ENCODE results near the gene ORM1.

Gene ORM1

GRCh38 chr9:114316605-114317230 lies 6.2 kb upstream of the ORM1 start:
- Histone ChIP-seq H3K27me3 (ENCODE audit: insufficient read depth, low read length, poor library complexity, severe bottlenecking) (no peaks in the 10 kb centered on the region), H3K9me2 (replicated peaks; ENCODE audit: low read depth, low read length) (no peaks in the 10 kb centered on the region), H2AFZ (ENCODE audit: low read length) (no peak overlapping the region), H3K9ac (ENCODE audit: low read depth, low read length, poor library complexity, severe bottlenecking) (no peak overlapping the region), H3K4me3 (ENCODE audit: low read length, poor library complexity, severe bottlenecking) (no peak overlapping the region), H3K9me3 (ENCODE audit: insufficient read depth, low read depth, low read length) (no peaks in the 10 kb centered on the region), H4K20me1 (ENCODE audit: insufficient read depth, low read length, poor library complexity, severe bottlenecking) (no peaks in the 10 kb centered on the region), H3K4me2 (ENCODE audit: low read depth, low read length, poor library complexity, severe bottlenecking) (no peak overlapping the region), H3K79me2 (ENCODE audit: insufficient read depth, low read length) (no peaks in the 10 kb centered on the region), H3K4me1 (ENCODE audit: insufficient read depth, low read length, poor library complexity, severe bottlenecking) (no peaks in the 10 kb centered on the region), H3F3A (ENCODE audit: low read depth) (no peaks in the 10 kb centered on the region), H3K36me3 (ENCODE audit: insufficient read depth, low read length) (no peaks in the 10 kb centered on the region)
- TF ChIP-seq EZH2phosphoT487 (IDR thresholded peaks at IDR 0.05; ENCODE audit: borderline replicate concordance): no peak

DNA sequence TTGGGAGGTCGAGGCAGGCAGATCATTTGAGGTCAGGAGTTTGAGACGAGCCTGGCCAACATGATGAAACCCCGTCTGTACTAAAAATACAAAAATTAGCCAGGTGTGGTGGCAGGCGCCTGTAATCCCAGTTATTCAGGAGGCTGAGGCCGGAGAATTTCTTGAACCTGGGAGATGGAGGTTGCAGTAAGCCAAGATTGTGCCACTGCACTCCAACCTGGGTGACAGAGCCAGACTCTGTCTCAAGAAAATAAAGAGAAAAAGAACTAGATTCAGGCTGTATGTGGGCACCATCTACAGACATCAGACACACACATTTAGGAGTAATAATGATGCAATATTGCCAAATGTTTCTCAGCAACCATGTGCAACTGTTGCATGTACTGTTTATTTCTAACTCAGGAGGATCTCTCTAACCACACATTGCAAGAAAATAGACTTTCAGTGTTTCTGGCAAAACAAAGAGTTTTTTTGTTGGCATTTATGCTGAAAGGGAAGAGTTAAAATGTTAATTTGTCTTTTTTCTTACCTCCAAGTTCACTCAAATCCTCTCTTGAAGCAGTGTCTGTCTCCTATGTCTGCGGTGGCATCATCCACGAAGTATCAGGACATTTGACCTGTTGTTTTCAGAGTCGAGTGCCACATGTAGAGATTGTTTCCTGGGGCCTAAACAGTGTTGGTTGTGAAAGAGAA lies 5.1 kb upstream of the ORM1 start:
- no peaks in the 10 kb centered on the region for H3K9me3 ChIP-seq (ENCODE audit: insufficient read depth, low read depth, low read length)
- H3K9ac ChIP-seq (ENCODE audit: low read depth, low read length, poor library complexity, severe bottlenecking): no peak overlapping the region
- H3K4me1 ChIP-seq (ENCODE audit: insufficient read depth, low read length, poor library complexity, severe bottlenecking): no peaks in the 10 kb centered on the region
- H3K4me2 ChIP-seq (ENCODE audit: low read depth, low read length, poor library complexity, severe bottlenecking): no peak overlapping the region
- no peak overlapping the region for H2AFZ ChIP-seq (ENCODE audit: low read length)
- no peaks in the 10 kb centered on the region for H3K79me2 ChIP-seq (ENCODE audit: insufficient read depth, low read length)
- H3K36me3 ChIP-seq (ENCODE audit: insufficient read depth, low read length): no peaks in the 10 kb centered on the region
- TF ChIP-seq CTCF (conservative IDR thresholded peaks at IDR 0.05; ENCODE audit: low read length): no peak
- no peak for TF ChIP-seq EZH2phosphoT487 (IDR thresholded peaks at IDR 0.05; ENCODE audit: borderline replicate concordance)
- no peak overlapping the region for H3K4me3 ChIP-seq (ENCODE audit: low read length, poor library complexity, severe bottlenecking)
- H3K9me2 ChIP-seq (replicated peaks; ENCODE audit: low read depth, low read length): no peaks in the 10 kb centered on the region
- H3K27me3 ChIP-seq (ENCODE audit: insufficient read depth, low read length, poor library complexity, severe bottlenecking): no peaks in the 10 kb centered on the region
- H3F3A ChIP-seq (ENCODE audit: low read depth): no peaks in the 10 kb centered on the region
- no peaks in the 10 kb centered on the region for H4K20me1 ChIP-seq (ENCODE audit: insufficient read depth, low read length, poor library complexity, severe bottlenecking)

DNA sequence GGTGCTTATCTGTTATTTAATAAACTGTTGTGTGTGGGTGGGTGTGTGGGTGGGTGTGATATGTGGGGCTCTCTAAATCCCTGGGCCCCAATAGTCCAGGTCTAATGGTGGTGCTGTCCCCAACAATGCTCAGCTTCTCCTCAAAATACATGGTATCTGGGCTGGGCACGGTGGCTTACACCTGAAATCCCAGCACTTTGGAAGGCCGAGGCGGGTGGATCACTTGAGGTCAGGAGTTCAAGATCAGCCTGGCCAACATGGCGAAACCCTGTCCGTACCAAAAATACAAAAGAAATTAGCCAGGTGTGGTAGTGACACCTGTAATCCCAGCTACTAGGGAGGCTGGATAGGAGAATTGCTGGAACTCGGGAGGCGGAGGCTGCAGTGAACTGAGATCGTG lies 4.5 kb upstream of the ORM1 start:
- no peak overlapping the region for H3K4me2 ChIP-seq (ENCODE audit: low read depth, low read length, poor library complexity, severe bottlenecking)
- no peak overlapping the region for H3K9ac ChIP-seq (ENCODE audit: low read depth, low read length, poor library complexity, severe bottlenecking)
- no peaks in the 10 kb centered on the region for H3K4me1 ChIP-seq (ENCODE audit: insufficient read depth, low read length, poor library complexity, severe bottlenecking)
- no peaks in the 10 kb centered on the region for H3K79me2 ChIP-seq (ENCODE audit: insufficient read depth, low read length)
- no peaks in the 10 kb centered on the region for H3K9me3 ChIP-seq (ENCODE audit: insufficient read depth, low read depth, low read length)
- TF ChIP-seq EZH2phosphoT487 (IDR thresholded peaks at IDR 0.05; ENCODE audit: borderline replicate concordance) (no peak), CTCF (conservative IDR thresholded peaks at IDR 0.05; ENCODE audit: low read length) (no peak)
- H3K4me3 ChIP-seq (ENCODE audit: low read length, poor library complexity, severe bottlenecking): no peak overlapping the region
- no peaks in the 10 kb centered on the region for H3K36me3 ChIP-seq (ENCODE audit: insufficient read depth, low read length)
- no peak overlapping the region for H2AFZ ChIP-seq (ENCODE audit: low read length)
- no peaks in the 10 kb centered on the region for H3F3A ChIP-seq (ENCODE audit: low read depth)
- no peaks in the 10 kb centered on the region for H3K9me2 ChIP-seq (replicated peaks; ENCODE audit: low read depth, low read length)
- H4K20me1 ChIP-seq (ENCODE audit: insufficient read depth, low read length, poor library complexity, severe bottlenecking): no peaks in the 10 kb centered on the region
- H3K27me3 ChIP-seq (ENCODE audit: insufficient read depth, low read length, poor library complexity, severe bottlenecking): no peaks in the 10 kb centered on the region
